DND-41 (cell line): ENCODE data around the gene PACSIN1.

ENCODE experiments used
- EZH2 ChIP-seq: IDR thresholded peaks from 3 replicates; pipeline ENCODE4 v1.6.1; 2012; ENCODE audit warnings: borderline replicate concordance, low read depth, mild to moderate bottlenecking, moderate library complexity, low read length, inconsistent platforms; ENCODE audit not compliant: severe bottlenecking
- TF ChIP-seq, protein P1 (sequence below): IDR thresholded peaks from 2 replicates; pipeline ENCODE4 v1.5.1; 2012; ENCODE audit warnings: borderline replicate concordance, low read length, moderate library complexity, mild to moderate bottlenecking; ENCODE audit not compliant: poor library complexity, severe bottlenecking; ENCODE audit errors: extremely low read depth

DNA sequence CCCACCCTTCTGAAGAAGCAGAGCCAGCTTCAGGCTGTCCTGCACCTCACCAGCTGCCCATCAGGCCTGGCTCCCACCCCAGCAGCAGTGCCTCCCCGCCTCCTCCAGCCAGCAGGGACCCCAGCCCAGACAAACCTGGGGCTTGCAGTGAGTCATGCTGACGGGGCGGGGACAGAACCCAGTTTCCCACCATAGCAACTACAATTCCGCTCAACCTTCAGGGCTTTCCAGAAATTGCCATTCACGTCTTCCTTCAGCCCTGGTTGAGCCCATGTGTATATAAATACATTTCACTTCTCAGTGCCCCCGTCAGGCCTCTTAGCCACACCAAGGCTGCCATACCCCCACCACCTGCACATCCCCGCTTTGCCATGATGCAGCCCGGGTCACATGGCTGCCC lies 85.8 kb downstream of the PACSIN1 start:
- TF ChIP-seq, protein P1, sequence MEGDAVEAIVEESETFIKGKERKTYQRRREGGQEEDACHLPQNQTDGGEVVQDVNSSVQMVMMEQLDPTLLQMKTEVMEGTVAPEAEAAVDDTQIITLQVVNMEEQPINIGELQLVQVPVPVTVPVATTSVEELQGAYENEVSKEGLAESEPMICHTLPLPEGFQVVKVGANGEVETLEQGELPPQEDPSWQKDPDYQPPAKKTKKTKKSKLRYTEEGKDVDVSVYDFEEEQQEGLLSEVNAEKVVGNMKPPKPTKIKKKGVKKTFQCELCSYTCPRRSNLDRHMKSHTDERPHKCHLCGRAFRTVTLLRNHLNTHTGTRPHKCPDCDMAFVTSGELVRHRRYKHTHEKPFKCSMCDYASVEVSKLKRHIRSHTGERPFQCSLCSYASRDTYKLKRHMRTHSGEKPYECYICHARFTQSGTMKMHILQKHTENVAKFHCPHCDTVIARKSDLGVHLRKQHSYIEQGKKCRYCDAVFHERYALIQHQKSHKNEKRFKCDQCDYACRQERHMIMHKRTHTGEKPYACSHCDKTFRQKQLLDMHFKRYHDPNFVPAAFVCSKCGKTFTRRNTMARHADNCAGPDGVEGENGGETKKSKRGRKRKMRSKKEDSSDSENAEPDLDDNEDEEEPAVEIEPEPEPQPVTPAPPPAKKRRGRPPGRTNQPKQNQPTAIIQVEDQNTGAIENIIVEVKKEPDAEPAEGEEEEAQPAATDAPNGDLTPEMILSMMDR, result no peak
- no peak for TF ChIP-seq EZH2
